ENCODE measurements around the gene IREB2.

Gene IREB2

GRCh38 chr15:78425643-78426042 lies 12.4 kb upstream of the IREB2 start:
- peaks cover 26 to 28% of the 10 kb centered on the region in 2 experiments for H3K27me3 ChIP-seq (ENCODE audit: control insufficient read depth in 1 of 2, insufficient read depth in 1 of 2, low read length in 2 of 2)
- H3K9me3 ChIP-seq (ENCODE audit: control insufficient read depth, low read length): no peaks in the 10 kb centered on the region
- H4K8ac ChIP-seq (ENCODE audit: low read length): no peak overlapping the region
- H3K18ac ChIP-seq (ENCODE audit: low read depth in 1 of 2, low read length in 2 of 2): no peak overlapping the region
- H3K4me3 ChIP-seq (ENCODE audit: insufficient read depth in 1 of 2, low read depth in 1 of 2, low read length in 2 of 2): no peak overlapping the region
- no peak overlapping the region for H2BK120ac ChIP-seq (ENCODE audit: low read depth, low read length)
- no peak overlapping the region for H4K91ac ChIP-seq (ENCODE audit: low read length)
- WGBS: no CpG with 5 or more reads among the region's 1 CpG
- no peak overlapping the region for H3K9ac ChIP-seq (ENCODE audit: low read length)
- no peak overlapping the region for H2BK15ac ChIP-seq (ENCODE audit: low read depth, poor library complexity, severe bottlenecking)
- no peak overlapping the region for H3K14ac ChIP-seq (ENCODE audit: low read length in 2 of 2)
- no peak overlapping the region for H3K4me2 ChIP-seq (ENCODE audit: low read length, poor library complexity, severe bottlenecking)
- no peaks in the 10 kb centered on the region for H3K79me1 ChIP-seq (replicated peaks; ENCODE audit: low read length, poor library complexity, severe bottlenecking)
- peaks cover 3% of the 10 kb centered on the region for H3K4me1 ChIP-seq (ENCODE audit: control insufficient read depth, insufficient read depth, low read depth, low read length)
- no peak overlapping the region for H2AFZ ChIP-seq (ENCODE audit: low read depth, low read length)
- H3K4ac ChIP-seq (ENCODE audit: low read depth in 1 of 2, low read length in 2 of 2): no peak overlapping the region
- no peaks in the 10 kb centered on the region for H3K36me3 ChIP-seq (ENCODE audit: control insufficient read depth in 1 of 2, insufficient read depth in 2 of 2, low read depth in 1 of 2, low read length in 2 of 2)
- no peak overlapping the region for H3K27ac ChIP-seq (ENCODE audit: low read length, poor library complexity, severe bottlenecking)
- no peak for DNase-seq
- no peak overlapping the region for H3K23ac ChIP-seq (ENCODE audit: low read length in 2 of 2)
- no peak overlapping the region for H2BK12ac ChIP-seq (ENCODE audit: low read length in 2 of 2)
- no peak overlapping the region for H2AK5ac ChIP-seq (ENCODE audit: low read length, severe bottlenecking)
- H2BK5ac ChIP-seq (ENCODE audit: low read depth, low read length, poor library complexity, severe bottlenecking): no peak overlapping the region

GRCh38 chr15:78426300-78426699 lies 11.7 kb upstream of the IREB2 start:
- Histone ChIP-seq H3K9ac (ENCODE audit: low read length) (no peak overlapping the region), H3K9me3 (ENCODE audit: control insufficient read depth, low read length) (no peaks in the 10 kb centered on the region), H3K23ac (ENCODE audit: low read length in 2 of 2) (no peak overlapping the region), H3K4me2 (ENCODE audit: low read length, poor library complexity, severe bottlenecking) (no peak overlapping the region), H2BK15ac (ENCODE audit: low read depth, poor library complexity, severe bottlenecking) (no peak overlapping the region), H3K18ac (ENCODE audit: low read depth in 1 of 2, low read length in 2 of 2) (no peak overlapping the region), H3K14ac (ENCODE audit: low read length in 2 of 2) (no peak overlapping the region), H2AFZ (ENCODE audit: low read depth, low read length) (no peak overlapping the region), H3K27ac (ENCODE audit: low read length, poor library complexity, severe bottlenecking) (no peak overlapping the region), H3K4me3 (ENCODE audit: insufficient read depth in 1 of 2, low read depth in 1 of 2, low read length in 2 of 2) (no peak overlapping the region), H4K8ac (ENCODE audit: low read length) (no peak overlapping the region), H2BK120ac (ENCODE audit: low read depth, low read length) (no peak overlapping the region), H2BK12ac (ENCODE audit: low read length in 2 of 2) (no peak overlapping the region), H3K27me3 (ENCODE audit: control insufficient read depth in 1 of 2, insufficient read depth in 1 of 2, low read length in 2 of 2) (peaks cover 32 to 34% of the 10 kb centered on the region in 2 experiments), H3K4ac (ENCODE audit: low read depth in 1 of 2, low read length in 2 of 2) (no peak overlapping the region), H2AK5ac (ENCODE audit: low read length, severe bottlenecking) (no peak overlapping the region), H3K36me3 (ENCODE audit: control insufficient read depth in 1 of 2, insufficient read depth in 2 of 2, low read depth in 1 of 2, low read length in 2 of 2) (no peaks in the 10 kb centered on the region), H3K4me1 (ENCODE audit: control insufficient read depth, insufficient read depth, low read depth, low read length) (peaks cover 3% of the 10 kb centered on the region), H4K91ac (ENCODE audit: low read length) (no peak overlapping the region), H2BK5ac (ENCODE audit: low read depth, low read length, poor library complexity, severe bottlenecking) (no peak overlapping the region), H3K79me1 (replicated peaks; ENCODE audit: low read length, poor library complexity, severe bottlenecking) (no peaks in the 10 kb centered on the region)
- WGBS: 74% methylated on average over 3 of the region's 5 CpGs
- no peak for DNase-seq

- Histone ChIP-seq H2BK120ac (ENCODE audit: low read depth, low read length) (no peak overlapping the region), H2AFZ (ENCODE audit: low read depth, low read length) (no peak overlapping the region), H2BK12ac (ENCODE audit: low read length in 2 of 2) (no peak overlapping the region), H2BK5ac (ENCODE audit: low read depth, low read length, poor library complexity, severe bottlenecking) (no peak overlapping the region), H3K4me3 (ENCODE audit: insufficient read depth in 1 of 2, low read depth in 1 of 2, low read length in 2 of 2) (no peak overlapping the region), H2AK5ac (ENCODE audit: low read length, severe bottlenecking) (no peak overlapping the region), H3K4ac (ENCODE audit: low read depth in 1 of 2, low read length in 2 of 2) (no peak overlapping the region), H3K36me3 (ENCODE audit: control insufficient read depth in 1 of 2, insufficient read depth in 2 of 2, low read depth in 1 of 2, low read length in 2 of 2) (no peaks in the 10 kb centered on the region), H3K14ac (ENCODE audit: low read length in 2 of 2) (no peak overlapping the region), H3K4me2 (ENCODE audit: low read length, poor library complexity, severe bottlenecking) (no peak overlapping the region), H2BK15ac (ENCODE audit: low read depth, poor library complexity, severe bottlenecking) (no peak overlapping the region), H3K23ac (ENCODE audit: low read length in 2 of 2) (no peak overlapping the region), H3K4me1 (ENCODE audit: control insufficient read depth, insufficient read depth, low read depth, low read length) (peaks cover 3% of the 10 kb centered on the region), H3K18ac (ENCODE audit: low read depth in 1 of 2, low read length in 2 of 2) (no peak overlapping the region), H4K8ac (ENCODE audit: low read length) (no peak overlapping the region), H3K9ac (ENCODE audit: low read length) (no peak overlapping the region), H3K79me1 (replicated peaks; ENCODE audit: low read length, poor library complexity, severe bottlenecking) (no peaks in the 10 kb centered on the region), H3K27ac (ENCODE audit: low read length, poor library complexity, severe bottlenecking) (no peak overlapping the region), H3K27me3 (ENCODE audit: control insufficient read depth in 1 of 2, insufficient read depth in 1 of 2, low read length in 2 of 2) (peaks cover 41 to 43% of the 10 kb centered on the region in 2 experiments), H3K9me3 (ENCODE audit: control insufficient read depth, low read length) (no peaks in the 10 kb centered on the region), H4K91ac (ENCODE audit: low read length) (no peak overlapping the region)
- DNase-seq: no peak
Observed at GRCh38 chr15:78427953-78428352, 10.1 kb upstream of the IREB2 start.

DNA sequence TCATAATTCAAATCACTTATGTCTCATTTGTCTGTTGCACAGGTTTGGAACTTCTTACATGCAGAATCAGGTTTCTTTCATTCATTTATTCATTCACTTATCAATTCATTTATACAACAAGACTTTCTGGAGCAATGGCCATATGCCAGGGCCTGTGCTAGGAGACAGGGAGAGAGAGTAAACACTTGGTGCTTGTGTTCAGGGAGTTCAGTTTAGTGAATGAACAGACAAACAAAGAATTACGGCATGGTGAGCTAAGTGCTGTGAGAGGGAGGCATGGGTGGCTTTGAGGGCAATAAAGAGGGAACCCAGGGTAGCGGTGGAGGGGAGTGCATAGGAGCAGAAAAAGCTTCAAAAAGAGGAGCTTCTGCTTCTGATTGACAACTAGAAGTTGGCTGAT lies 8.5 kb upstream of the IREB2 start:
- Histone ChIP-seq H2BK120ac (ENCODE audit: low read depth, low read length) (no peak overlapping the region), H3K4me1 (ENCODE audit: control insufficient read depth, insufficient read depth, low read depth, low read length) (no peaks in the 10 kb centered on the region), H3K9me3 (ENCODE audit: control insufficient read depth, low read length) (no peaks in the 10 kb centered on the region), H4K8ac (ENCODE audit: low read length) (no peak overlapping the region), H3K18ac (ENCODE audit: low read depth in 1 of 2, low read length in 2 of 2) (no peak overlapping the region), H3K4me2 (ENCODE audit: low read length, poor library complexity, severe bottlenecking) (no peak overlapping the region), H2AFZ (ENCODE audit: low read depth, low read length) (no peak overlapping the region), H3K9ac (ENCODE audit: low read length) (no peak overlapping the region), H3K27me3 (ENCODE audit: control insufficient read depth in 1 of 2, insufficient read depth in 1 of 2, low read length in 2 of 2) (peaks cover 33 to 39% of the 10 kb centered on the region in 2 experiments), H3K36me3 (ENCODE audit: control insufficient read depth in 1 of 2, insufficient read depth in 2 of 2, low read depth in 1 of 2, low read length in 2 of 2) (no peaks in the 10 kb centered on the region), H2BK12ac (ENCODE audit: low read length in 2 of 2) (no peak overlapping the region), H2BK5ac (ENCODE audit: low read depth, low read length, poor library complexity, severe bottlenecking) (no peak overlapping the region), H3K4me3 (ENCODE audit: insufficient read depth in 1 of 2, low read depth in 1 of 2, low read length in 2 of 2) (no peak overlapping the region), H3K27ac (ENCODE audit: low read length, poor library complexity, severe bottlenecking) (no peak overlapping the region), H3K23ac (ENCODE audit: low read length in 2 of 2) (no peak overlapping the region), H3K79me1 (replicated peaks; ENCODE audit: low read length, poor library complexity, severe bottlenecking) (no peaks in the 10 kb centered on the region), H2AK5ac (ENCODE audit: low read length, severe bottlenecking) (no peak overlapping the region), H3K4ac (ENCODE audit: low read depth in 1 of 2, low read length in 2 of 2) (no peak overlapping the region), H2BK15ac (ENCODE audit: low read depth, poor library complexity, severe bottlenecking) (no peak overlapping the region), H3K14ac (ENCODE audit: low read length in 2 of 2) (no peak overlapping the region), H4K91ac (ENCODE audit: low read length) (no peak overlapping the region)
- no peak for DNase-seq
- 60% methylated on average over 2 of the region's 2 CpGs for WGBS
